Lower lobe of right lung (tissue), 2 donors: Measurements from ENCODE around the gene MAPK7. TPM values are rescaled to one million over a fixed set of nuclear protein-coding genes. Genes with fewer than 3 reads are reported as not detected.

Experiments
- ATAC-seq, 2 donors: fragments of 200-7000 bp; cut with Tn5 transposase; one replicate each; pipeline ENCODE4 v1.9.1; 2020 to 2022; ENCODE audit warnings: mild to moderate bottlenecking in 2 of 2, moderate library complexity in 2 of 2
- DNase-seq: peaks from one replicate; pipeline ENCODE4 v3.0.0-alpha.2; 2020
- H3K27ac ChIP-seq: fragments of 200-600 bp; one replicate; pipeline ENCODE4 v1.8.0; 2022
- H3K27me3 ChIP-seq: fragments of 200-600 bp; one replicate; pipeline ENCODE4 v1.8.0; 2022; ENCODE audit warnings: low read depth
- H3K36me3 ChIP-seq: fragments of 200-600 bp; one replicate; pipeline ENCODE4 v1.8.0; 2022; ENCODE audit warnings: mild to moderate bottlenecking
- H3K4me1 ChIP-seq: fragments of 200-600 bp; one replicate; pipeline ENCODE4 v1.8.0; 2022
- H3K4me3 ChIP-seq: fragments of 200-600 bp; one replicate; pipeline ENCODE4 v1.8.0; 2022; ENCODE audit warnings: mild to moderate bottlenecking
- H3K9me3 ChIP-seq: fragments of 200-600 bp; one replicate; pipeline ENCODE4 v1.8.0; 2022
- CTCF ChIP-seq: fragments of 200-600 bp; IDR thresholded peaks from one replicate; pipeline ENCODE4 v1.8.0; 2022; ENCODE audit warnings: antibody characterized with exemption, mild to moderate bottlenecking
- intact Hi-C: fragments of 100-400 bp; cut with DNase I; formaldehyde crosslinking; loops from one replicate; pipeline ENCODE4 v1.11.0; 2022
- total RNA-seq: library from RNA; stranded (reverse); fragmentation: NEBNext Ultra II Directional; extraction: Animal tissue kit (Norgen Biotek cat#: 25700); gene quantifications from one replicate; pipeline ENCODE4 v1.2.1, GENCODE V29; 2021
- donor health status: DM: no; HTN: yes; CAD: no; lungs with severe emphysema.

MAPK7 gene
- total RNA-seq, 1 donor from 2014 or later = 22.2 TPM

- H3K4me3 ChIP-seq = no peak overlapping the region
- H3K36me3 ChIP-seq = no peaks in the 10 kb centered on the region
- no peak for TF ChIP-seq CTCF
- intact Hi-C loops = no loop called here
- H3K4me1 ChIP-seq = peaks cover 50% of the 10 kb centered on the region
- DNase-seq (no peak), ATAC-seq (no peak)
- no peaks in the 10 kb centered on the region for H3K9me3 ChIP-seq
- H3K27ac ChIP-seq = no peak overlapping the region
- no peaks in the 10 kb centered on the region for H3K27me3 ChIP-seq
Observed at GRCh38 chr17:19374136-19374535, 4.2 kb upstream of the MAPK7 start.

GRCh38 chr17:19375732-19376131 is 2.6 kb upstream of the MAPK7 start:
- intact Hi-C loops = no loop called here
- no peak for ATAC-seq
- Histone ChIP-seq H3K9me3 (no peaks in the 10 kb centered on the region), H3K27ac (no peak overlapping the region), H3K4me1 (peaks cover 44% of the 10 kb centered on the region), H3K4me3 (no peak overlapping the region), H3K27me3 (no peaks in the 10 kb centered on the region), H3K36me3 (peaks cover 7% of the 10 kb centered on the region)
- no peak for TF ChIP-seq CTCF
- DNase-seq = no peak

- no peak for DNase-seq
- Histone ChIP-seq H3K9me3 (no peaks in the 10 kb centered on the region), H3K4me1 (peaks cover 33% of the 10 kb centered on the region), H3K36me3 (peaks cover 18% of the 10 kb centered on the region), H3K4me3 (peak overlapping the region; percentile 98), H3K27ac (peak overlapping the region; percentile 99), H3K27me3 (no peaks in the 10 kb centered on the region)
- intact Hi-C loops = no loop called here
- no peak for TF ChIP-seq CTCF
- ATAC-seq = no peak
Observed at GRCh38 chr17:19376811-19377210, 1.5 kb upstream of the MAPK7 start.

- intact Hi-C loops = no loop called here
Observed at GRCh38 chr17:19377602-19378415, 489 bp upstream of the MAPK7 start.

GRCh38 chr17:19379361-19380065 is 1.2 kb downstream of the MAPK7 start:
- TF ChIP-seq CTCF = no peak
- H3K27me3 ChIP-seq = no peaks in the 10 kb centered on the region
- no peaks in the 10 kb centered on the region for H3K9me3 ChIP-seq
- peak overlapping the region; percentile 98 for H3K4me3 ChIP-seq
- DNase-seq (no peak), ATAC-seq (no peak)
- H3K4me1 ChIP-seq = peaks cover 42% of the 10 kb centered on the region
- H3K36me3 ChIP-seq = peaks cover 45% of the 10 kb centered on the region
- peak overlapping the region; percentile 99 for H3K27ac ChIP-seq
- intact Hi-C loops = no loop called here

More at GRCh38 chr17:19377602-19378415, 489 bp upstream of the MAPK7 start:
- peak; percentile 97 to 98 for ATAC-seq
- H3K27me3 ChIP-seq = no peaks in the 10 kb centered on the region
- peak overlapping the region; percentile 99 for H3K27ac ChIP-seq
- peaks cover 28% of the 10 kb centered on the region for H3K36me3 ChIP-seq
- no peaks in the 10 kb centered on the region for H3K9me3 ChIP-seq
- peaks cover 25% of the 10 kb centered on the region for H3K4me1 ChIP-seq
- H3K4me3 ChIP-seq = peak overlapping the region; percentile 98
- DNase-seq = peak; percentile 99
- TF ChIP-seq CTCF = peak; percentile 13
